DMS114 treated with DMSO at 0.1 percent for 48 hours (cell line): ENCODE results near the gene ARHGAP24.
A peak's percentile ranks its signal among the peaks of the same experiment; 100 is the strongest.
"Not testable (repeated sequence)": the region's sequence is repeated elsewhere in the genome, so short reads cannot be mapped to it uniquely, and the experiment has no call there.

ENCODE experiments used
- DNase-seq: peaks from one replicate; lab custom pipeline; 2025; ENCODE audit not compliant: unreplicated experiment; lab: John Stamatoyannopoulos, UW

The ARHGAP24 gene

GRCh38 chr4:85940151-85940550, 465.2 kb downstream of the ARHGAP24 start:
- no peak for DNase-seq

- no peak for DNase-seq
These were observed 467.2 kb downstream of the ARHGAP24 start for GRCh38 chr4:85942107-85942506.

- no peak for DNase-seq
These were observed 471.9 kb downstream of the ARHGAP24 start for GRCh38 chr4:85946821-85947220.

GRCh38 chr4:85951099-85951498, 476.1 kb downstream of the ARHGAP24 start:
- no peak for DNase-seq

GRCh38 chr4:85952528-85952927, 477.6 kb downstream of the ARHGAP24 start:
- no peak for DNase-seq

GRCh38 chr4:85952972-85953650, 478.2 kb downstream of the ARHGAP24 start:
- no peak for DNase-seq

GRCh38 chr4:85953651-85954018, 478.7 kb downstream of the ARHGAP24 start:
- no peak for DNase-seq

- no peak for DNase-seq
These were observed 480.8 kb downstream of the ARHGAP24 start for GRCh38 chr4:85955620-85956292.

- no peak for DNase-seq
These were observed 481.5 kb downstream of the ARHGAP24 start for GRCh38 chr4:85956293-85956945.

GRCh38 chr4:85961887-85962286, 486.9 kb downstream of the ARHGAP24 start:
- DNase-seq: no peak

- DNase-seq: no peak
These were observed 488.3 kb downstream of the ARHGAP24 start for GRCh38 chr4:85963231-85963630.

- DNase-seq: no peak
These were observed 489.3 kb downstream of the ARHGAP24 start for GRCh38 chr4:85964298-85964697.

- not testable (repeated sequence) for DNase-seq
These were observed 490.1 kb downstream of the ARHGAP24 start for GRCh38 chr4:85965017-85965416.

GRCh38 chr4:85965529-85965928, 490.6 kb downstream of the ARHGAP24 start:
- DNase-seq: no peak

GRCh38 chr4:85966373-85966772, 491.4 kb downstream of the ARHGAP24 start:
- no peak for DNase-seq

- DNase-seq: no peak
These were observed 492.9 kb downstream of the ARHGAP24 start for GRCh38 chr4:85967872-85968271.

GRCh38 chr4:85968945-85969819, 494.2 kb downstream of the ARHGAP24 start:
- DNase-seq: peak; percentile 15

GRCh38 chr4:85970535-85970934, 495.6 kb downstream of the ARHGAP24 start:
- DNase-seq: no peak

GRCh38 chr4:85979276-85979675, 504.3 kb downstream of the ARHGAP24 start:
- no peak for DNase-seq

- no peak for DNase-seq
These were observed 511.3 kb downstream of the ARHGAP24 start for GRCh38 chr4:85986266-85986665.

GRCh38 chr4:85993641-85994040, 518.7 kb downstream of the ARHGAP24 start:
- DNase-seq: no peak
